Peyer's patch (tissue), 4 donors: ENCODE measurements around the gene PLPP3.

Experiments used
- CTCF ChIP-seq, 6 experiments: fragments of 450-650 bp in 4 of 6; fragments of 200-600 bp in 2 of 6; sonication (generic) in 1 of 6; IDR thresholded peaks; one replicate each; pipeline ENCODE4 v1.5.1; 2017 to 2019; ENCODE audit warnings: antibody characterized with exemption in 6 of 6, mild to moderate bottlenecking in 3 of 6, moderate library complexity in 1 of 6
- POLR2A ChIP-seq, 2 donors: fragments of 450-650 bp; IDR thresholded peaks; one replicate each; pipeline ENCODE4 v1.5.1; 2017; ENCODE audit warnings: antibody characterized with exemption in 2 of 2, mild to moderate bottlenecking in 2 of 2, moderate library complexity in 2 of 2

DNA sequence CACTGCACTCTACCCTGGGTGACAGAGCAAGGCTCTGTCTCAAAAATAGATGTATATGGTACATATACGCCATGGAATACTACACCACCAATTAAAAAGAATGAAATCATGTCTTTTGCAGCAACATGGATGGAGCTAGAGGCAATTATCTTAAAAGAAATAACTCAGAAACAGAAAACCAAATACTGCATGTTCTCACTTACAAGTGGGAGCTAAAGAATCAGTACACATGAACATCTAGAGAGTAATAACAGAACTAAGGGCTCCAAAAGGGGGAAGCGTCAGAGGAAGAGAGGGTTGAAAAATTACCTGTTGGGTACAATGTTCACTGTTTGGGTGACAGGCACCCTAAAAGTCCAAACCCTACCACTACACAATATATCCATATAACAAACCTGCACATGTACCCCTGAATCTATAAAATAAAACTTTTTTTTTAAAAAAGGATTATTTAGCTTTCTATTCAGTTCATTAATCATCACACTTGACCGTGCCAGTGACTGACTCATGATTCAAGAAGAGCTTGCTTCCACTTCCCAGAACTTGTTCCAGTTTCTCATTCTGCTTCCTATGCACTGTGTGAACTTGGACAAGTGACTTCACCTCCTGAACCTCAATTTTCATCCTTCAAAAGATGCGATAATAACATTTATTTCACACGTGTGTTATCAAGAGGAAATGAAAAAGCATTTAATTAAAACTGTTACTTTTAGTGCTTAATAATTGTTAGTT lies 109.6 kb downstream of the PLPP3 start:
- TF ChIP-seq CTCF (IDR thresholded peaks at IDR 0.05), result no peak
- no peak for TF ChIP-seq POLR2A (IDR thresholded peaks at IDR 0.05)
